WTC11 (cell line): Measurements from ENCODE around the gene PLPPR4.

ENCODE experiments used
- AFF4 ChIP-seq: sonication (generic); formaldehyde crosslinking; IDR thresholded peaks from 2 replicates; pipeline ENCODE4 v1.8.1; 2023; ENCODE audit warnings: mild to moderate bottlenecking, missing genetic modification reagents, borderline replicate concordance
- CTCF ChIP-seq: fragments of 200-600 bp; IDR thresholded peaks from 2 replicates; pipeline ENCODE4 v1.8.0; 2022; ENCODE audit warnings: antibody characterized with exemption
- FOXK1 ChIP-seq: sonication (generic); formaldehyde crosslinking; IDR thresholded peaks from 2 replicates; pipeline ENCODE4 v1.8.0; 2022; ENCODE audit warnings: mild to moderate bottlenecking, moderate library complexity, missing genetic modification reagents
- IRF2 ChIP-seq: sonication (generic); formaldehyde crosslinking; IDR thresholded peaks from 2 replicates; pipeline ENCODE4 v1.8.0; 2022; ENCODE audit warnings: low read depth, missing genetic modification reagents, borderline replicate concordance
- JUN ChIP-seq: sonication (generic); formaldehyde crosslinking; IDR thresholded peaks from 2 replicates; pipeline ENCODE4 v1.8.0; 2023; ENCODE audit warnings: mild to moderate bottlenecking, missing genetic modification reagents
- MAX ChIP-seq: sonication (generic); formaldehyde crosslinking; IDR thresholded peaks from 2 replicates; pipeline ENCODE4 v1.8.0; 2022; ENCODE audit warnings: mild to moderate bottlenecking, missing genetic modification reagents
- MLX ChIP-seq: sonication (generic); formaldehyde crosslinking; IDR thresholded peaks from 2 replicates; pipeline ENCODE4 v1.8.1; 2023; ENCODE audit warnings: mild to moderate bottlenecking, missing genetic modification reagents, moderate library complexity
- MXD4 ChIP-seq: fragments of 250-450 bp; sonication (Bioruptor Pico); IDR thresholded peaks from 2 replicates; pipeline ENCODE4 v1.8.0; 2021; ENCODE audit warnings: mild to moderate bottlenecking, moderate library complexity, borderline replicate concordance
- NFYB ChIP-seq: sonication (generic); formaldehyde crosslinking; conservative IDR thresholded peaks from 2 replicates; pipeline ENCODE4 v1.8.0; 2022; ENCODE audit warnings: low read depth, missing genetic modification reagents
- RELA ChIP-seq: sonication (generic); formaldehyde crosslinking; IDR thresholded peaks from 2 replicates; pipeline ENCODE4 v1.8.1; 2022; ENCODE audit warnings: missing genetic modification reagents, mild to moderate bottlenecking, borderline replicate concordance
- STAT6 ChIP-seq: sonication (generic); formaldehyde crosslinking; conservative IDR thresholded peaks from 2 replicates; pipeline ENCODE4 v1.8.1; 2023; ENCODE audit warnings: mild to moderate bottlenecking, low read depth, missing genetic modification reagents, moderate library complexity
- USF2 ChIP-seq: sonication (generic); formaldehyde crosslinking; IDR thresholded peaks from 2 replicates; pipeline ENCODE4 v1.8.1; 2023; ENCODE audit warnings: mild to moderate bottlenecking, missing genetic modification reagents, moderate library complexity
- ZNF138 ChIP-seq: sonication (generic); formaldehyde crosslinking; conservative IDR thresholded peaks from 2 replicates; pipeline ENCODE4 v1.8.1; 2022; ENCODE audit warnings: mild to moderate bottlenecking, moderate library complexity, missing genetic modification reagents

GRCh38 chr1:99264201-99265021 is at the start of gene PLPPR4:
- TF ChIP-seq RELA (CRISPR knock-in tag) (no peak), CTCF (no peak), AFF4 (CRISPR knock-in tag) (no peak), ZNF138 (no peak), MLX (CRISPR knock-in tag) (no peak), NFYB (CRISPR knock-in tag) (no peak), MXD4 (CRISPR knock-in tag) (no peak), STAT6 (no peak), USF2 (CRISPR knock-in tag) (no peak), IRF2 (CRISPR knock-in tag) (no peak), MAX (CRISPR knock-in tag) (peak; percentile 85), JUN (CRISPR knock-in tag) (no peak), FOXK1 (CRISPR knock-in tag) (no peak)
